GM18498 (cell line): ENCODE measurements around the gene C17orf114.
A peak's percentile ranks its signal among the peaks of the same experiment; 100 is the strongest.

Source experiments
- ATAC-seq: cut with Tn5 transposase; IDR thresholded peaks from one replicate; pipeline ENCODE4 v1.9.1; 2021; ENCODE audit warnings: mild to moderate bottlenecking, moderate library complexity; ENCODE audit not compliant: unreplicated experiment

Gene C17orf114

GRCh38 chr17:4823373-4824089 is 21.4 kb upstream of the C17orf114 start:
- ATAC-seq, result no peak

DNA sequence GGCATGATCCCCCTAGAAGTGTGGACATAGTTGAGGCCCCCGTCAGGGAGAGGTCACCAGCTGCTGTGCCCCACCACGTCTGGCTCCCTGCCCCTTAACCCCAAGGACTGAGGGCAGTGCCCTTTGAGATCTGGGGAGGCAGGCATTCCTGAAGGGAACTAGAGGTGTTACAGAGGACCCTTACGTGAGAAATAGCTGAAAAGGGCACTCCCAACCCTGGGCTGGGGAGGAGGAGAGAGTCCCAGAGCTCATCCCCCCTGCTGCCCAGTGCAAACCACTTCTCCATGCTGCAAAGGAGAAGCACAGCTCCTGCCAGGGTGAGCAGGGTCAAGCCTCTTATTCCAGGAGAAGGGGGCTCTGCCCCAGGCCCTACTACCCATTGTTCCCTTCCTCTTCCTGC is 20.7 kb upstream of the C17orf114 start:
- no peak for ATAC-seq

DNA sequence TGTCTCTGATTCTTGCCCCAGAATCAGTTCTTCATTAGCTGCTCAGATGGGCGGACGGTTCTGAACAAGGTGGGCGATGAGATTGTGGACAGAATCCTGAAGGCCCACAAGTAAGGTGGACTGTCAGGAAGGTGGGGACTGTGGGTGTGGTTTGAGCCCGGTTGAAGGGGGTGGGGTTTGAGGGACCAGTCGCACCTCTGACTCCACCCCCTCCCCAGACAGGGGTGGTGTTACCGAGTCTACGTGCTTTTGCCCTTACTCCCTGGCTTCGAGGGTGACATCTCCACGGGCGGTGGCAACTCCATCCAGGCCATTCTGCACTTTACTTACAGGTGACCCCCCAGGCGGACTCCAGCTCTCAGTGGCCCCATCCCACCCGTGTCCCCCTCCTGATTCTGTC is 16.1 kb upstream of the C17orf114 start:
- no peak for ATAC-seq

DNA sequence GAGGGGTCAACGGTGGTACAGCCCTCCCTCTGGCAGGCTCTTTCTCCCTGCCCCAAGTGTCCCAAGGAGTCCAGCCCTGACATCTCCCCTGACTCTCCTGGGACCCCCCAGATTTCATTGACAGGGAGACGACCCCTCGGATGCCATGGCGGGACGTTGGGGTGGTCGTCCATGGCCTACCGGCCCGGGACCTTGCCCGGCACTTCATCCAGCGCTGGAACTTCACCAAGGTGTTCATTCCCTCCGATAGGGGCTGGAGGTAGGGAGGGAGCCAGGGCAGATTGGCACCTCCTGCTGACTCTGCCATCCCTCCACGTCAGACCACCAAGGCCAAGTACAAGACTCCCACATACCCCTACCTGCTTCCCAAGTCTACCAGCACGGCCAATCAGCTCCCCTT is 14.7 kb upstream of the C17orf114 start:
- ATAC-seq, result no peak

GRCh38 chr17:4815043-4815675 is 13.0 kb upstream of the C17orf114 start:
- no peak for ATAC-seq

GRCh38 chr17:4812690-4813089 is 10.6 kb upstream of the C17orf114 start:
- ATAC-seq, result no peak

GRCh38 chr17:4811471-4811870 is 9.3 kb upstream of the C17orf114 start:
- ATAC-seq, result no peak

GRCh38 chr17:4810696-4811290 is 8.7 kb upstream of the C17orf114 start:
- ATAC-seq, result no peak

DNA sequence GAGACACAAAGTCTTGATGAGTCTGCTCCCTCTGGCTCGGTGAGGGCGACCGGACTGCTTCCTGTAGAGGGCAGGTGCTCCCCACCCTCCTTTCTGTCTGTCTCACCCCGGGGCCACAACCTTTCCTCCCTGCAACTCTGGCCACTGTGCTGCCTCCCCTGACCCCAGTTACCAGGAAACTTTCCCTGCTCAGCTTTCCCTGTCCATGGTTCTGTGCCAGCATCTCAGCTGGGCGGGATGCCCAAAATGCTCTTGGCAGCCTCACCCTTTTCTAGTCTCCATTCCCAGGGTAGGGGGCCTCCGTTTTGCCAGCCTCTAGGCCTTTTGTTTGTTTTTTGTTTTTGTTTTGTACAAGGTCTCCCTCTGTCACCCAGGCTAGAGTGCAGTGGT is 6.2 kb upstream of the C17orf114 start:
- no peak for ATAC-seq

DNA sequence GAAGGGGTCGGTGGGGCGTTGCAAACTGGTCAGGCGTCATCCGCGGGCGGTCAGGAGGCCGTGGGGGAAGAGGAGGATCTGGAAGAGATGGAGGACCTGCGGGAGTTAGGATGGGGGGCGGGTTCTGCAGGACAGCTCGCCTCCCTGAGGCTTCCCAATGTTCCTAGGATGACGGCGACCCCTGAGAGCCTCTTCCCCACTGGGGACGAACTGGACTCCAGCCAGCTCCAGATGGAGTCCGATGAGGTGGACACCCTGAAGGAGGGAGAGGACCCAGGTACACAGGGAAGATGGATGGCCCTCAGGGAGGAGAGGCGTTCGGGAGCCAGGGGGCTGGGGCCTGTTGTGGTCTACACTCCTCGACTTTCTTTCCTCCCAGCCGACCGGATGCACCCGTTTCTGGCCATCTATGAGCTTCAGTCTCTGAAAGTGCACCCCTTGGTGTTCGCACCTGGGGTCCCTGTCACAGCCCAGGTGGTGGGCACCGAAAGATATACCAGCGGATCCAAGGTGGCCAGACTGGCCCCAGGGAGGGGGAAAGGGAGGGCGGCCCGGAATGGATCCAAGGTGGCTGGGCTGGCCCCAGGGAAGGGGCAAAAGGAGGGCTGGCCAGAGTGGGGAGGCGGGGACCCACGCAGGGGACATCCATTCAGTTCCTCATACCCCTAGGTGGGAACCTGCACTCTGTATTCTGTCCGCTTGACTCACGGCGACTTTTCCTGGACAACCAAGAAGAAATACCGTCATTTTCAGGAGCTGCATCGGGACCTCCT is 5.7 kb upstream of the C17orf114 start:
- ATAC-seq, result no peak

- peak; percentile 94 for ATAC-seq
Observed at GRCh38 chr17:4806777-4807604, 4.9 kb upstream of the C17orf114 start, which contains the start of gene PLD2. PLD2 (plus strand) TSS chr17:4807152; CDS start chr17:4807773, 621 bp downstream.

DNA sequence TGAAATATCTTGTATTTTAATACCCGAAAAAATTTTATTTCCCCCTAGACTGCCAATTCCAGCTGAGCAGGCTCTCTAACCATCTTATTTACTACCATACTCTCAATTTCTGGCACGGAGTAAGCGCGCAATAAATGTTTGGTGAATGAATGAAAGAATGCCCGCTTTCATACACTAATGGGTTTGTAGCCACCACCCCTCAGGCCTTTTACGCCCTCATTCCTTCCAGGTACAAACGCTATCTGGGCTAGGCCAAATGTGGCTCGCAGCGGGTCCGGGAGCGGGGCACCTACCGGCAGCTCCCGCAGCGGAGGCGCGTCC is 4.3 kb upstream of the C17orf114 start:
- ATAC-seq, result no peak

DNA sequence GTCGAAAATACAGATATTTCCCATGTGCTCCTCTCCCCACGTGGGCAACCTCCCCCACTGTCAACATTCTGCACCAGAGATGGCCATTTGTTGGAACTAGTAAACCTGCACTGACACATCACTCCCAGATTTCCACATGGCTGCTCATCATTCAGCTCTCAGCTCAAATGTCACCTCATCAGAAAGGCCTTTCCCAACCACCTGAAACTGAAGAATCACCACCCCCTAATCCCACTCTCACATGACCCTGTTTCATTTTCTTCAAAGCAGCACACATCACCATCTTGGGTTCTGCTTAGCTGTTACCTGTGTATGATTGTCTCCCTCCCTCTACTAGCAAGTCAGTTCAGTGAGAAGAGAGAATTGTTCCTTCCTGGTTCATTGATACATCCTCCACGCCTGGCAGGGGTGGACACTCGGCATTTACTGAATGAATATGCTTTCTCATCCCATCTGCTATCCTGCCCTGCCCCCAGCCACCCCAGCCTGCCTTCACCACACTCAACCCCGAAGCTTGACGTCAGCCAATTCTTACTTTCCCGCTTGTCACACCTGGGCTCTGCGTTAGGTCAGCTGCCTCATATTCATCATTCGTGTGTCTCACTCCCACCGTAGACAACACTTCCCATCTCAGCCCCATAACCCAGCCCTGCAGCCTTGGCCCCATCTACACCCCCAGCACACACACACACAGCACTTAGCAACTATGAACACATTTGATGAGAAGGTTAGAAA is 1.5 kb downstream of the C17orf114 start:
- no peak for ATAC-seq

- peak; percentile 22 for ATAC-seq
Observed at GRCh38 chr17:4796552-4796920, 5.6 kb downstream of the C17orf114 start.

- no peak for ATAC-seq
Observed at GRCh38 chr17:4795168-4795567, 7.0 kb downstream of the C17orf114 start.

GRCh38 chr17:4790705-4791088 is 11.4 kb downstream of the C17orf114 start:
- no peak for ATAC-seq

DNA sequence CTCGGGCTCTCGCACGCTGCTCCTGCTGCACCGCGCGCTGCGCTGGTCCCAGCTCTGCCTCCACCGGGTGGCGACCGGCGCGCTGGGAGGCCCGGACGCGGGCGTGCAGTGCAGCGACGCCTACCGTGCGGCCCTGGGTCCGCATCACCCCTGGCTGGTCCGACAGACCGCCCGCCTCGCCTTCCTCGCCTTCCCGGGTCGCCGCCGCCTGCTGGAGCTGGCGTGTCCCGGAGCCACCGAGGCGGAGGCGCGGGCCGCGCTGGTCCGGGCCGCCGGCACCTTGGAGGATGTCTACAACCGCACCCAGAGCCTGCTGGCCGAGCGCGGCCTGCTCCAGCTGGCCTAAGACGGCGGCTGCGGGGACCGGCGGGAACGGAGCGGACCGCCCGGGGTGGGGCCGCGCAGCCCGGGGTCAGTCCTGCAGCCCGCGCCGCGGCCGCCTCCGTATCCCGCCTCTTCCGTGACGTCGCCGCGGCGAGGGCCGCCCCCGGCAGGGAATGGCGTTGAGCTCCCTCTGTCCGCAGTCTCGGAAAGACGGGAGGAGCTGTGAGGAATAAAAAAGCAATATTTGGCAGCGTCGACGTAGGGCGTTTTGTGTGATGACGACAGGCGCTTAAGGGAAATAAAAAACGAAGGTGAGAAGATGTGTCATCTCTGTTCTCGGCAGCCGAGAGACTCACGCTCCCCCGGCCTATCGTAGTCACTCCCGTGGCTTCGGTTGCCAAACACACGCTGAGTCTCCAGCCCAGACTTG is 12.0 kb downstream of the C17orf114 start:
- peak; percentile 90 for ATAC-seq

DNA sequence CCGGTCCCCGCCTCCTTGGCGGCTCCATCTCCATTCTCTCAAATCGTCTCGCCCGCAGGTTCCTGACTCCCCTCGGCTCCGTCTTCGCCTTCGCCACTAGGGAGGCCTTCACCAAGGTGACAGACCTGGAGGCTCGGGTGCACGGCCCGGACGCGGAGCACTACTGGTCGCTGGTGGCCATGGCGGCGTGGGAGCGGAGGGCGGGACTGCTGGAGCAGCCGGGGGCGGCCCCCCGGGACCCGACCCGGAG is 12.5 kb downstream of the C17orf114 start:
- no peak for ATAC-seq

GRCh38 chr17:4788807-4789700 is 13.1 kb downstream of the C17orf114 start, which contains the start of gene GLTPD2:
GLTPD2 (plus strand) TSS chr17:4788964; CDS start chr17:4789012, 48 bp downstream.
- no peak for ATAC-seq
